ENCODE results near the gene PTPRN2.

The PTPRN2 gene

GRCh38 chr7:157634401-157635147, 953.0 kb downstream of the PTPRN2 start:
- no peaks in the 10 kb centered on the region for H3K4me1 Mint-ChIP-seq
- H3K27me3 Mint-ChIP-seq, result peaks cover 85% of the 10 kb centered on the region
- no peaks in the 10 kb centered on the region for H3K36me3 Mint-ChIP-seq
- peaks cover 3% of the 10 kb centered on the region for H3K9me3 Mint-ChIP-seq
- CTCF ChIA-PET, result no interaction called here
- no peak for DNase-seq
- no peak overlapping the region for H3K4me3 Mint-ChIP-seq
- H3K27ac Mint-ChIP-seq, result no peak overlapping the region

GRCh38 chr7:157633465-157634185, 954.0 kb downstream of the PTPRN2 start:
- Mint-ChIP-seq H3K27ac (no peak overlapping the region), H3K36me3 (no peaks in the 10 kb centered on the region), H3K27me3 (peaks cover 85% of the 10 kb centered on the region), H3K4me1 (peaks cover 5% of the 10 kb centered on the region), H3K9me3 (no peaks in the 10 kb centered on the region), H3K4me3 (no peak overlapping the region)
- CTCF ChIA-PET, result no interaction called here
- no peak for DNase-seq

GRCh38 chr7:157630301-157630853, 957.2 kb downstream of the PTPRN2 start:
- Mint-ChIP-seq H3K9me3 (peaks cover 2% of the 10 kb centered on the region), H3K27ac (no peak overlapping the region), H3K27me3 (peaks cover 69% of the 10 kb centered on the region), H3K4me1 (peaks cover 37% of the 10 kb centered on the region), H3K4me3 (no peak overlapping the region), H3K36me3 (peaks cover under 1% of the 10 kb centered on the region)
- no peak for DNase-seq
- CTCF ChIA-PET, result no interaction called here

GRCh38 chr7:157628456-157628855, 959.2 kb downstream of the PTPRN2 start:
- DNase-seq, result no peak
- CTCF ChIA-PET, result interaction anchor here (0.9 kb wide), 1 partner anchor 242 kb away, joined by 3 read pairs; no protein-coding TSS in a partner anchor
- Mint-ChIP-seq H3K36me3 (peaks cover 16% of the 10 kb centered on the region), H3K4me1 (peaks cover 56% of the 10 kb centered on the region), H3K4me3 (no peak overlapping the region), H3K27ac (no peak overlapping the region), H3K27me3 (peaks cover 52% of the 10 kb centered on the region), H3K9me3 (peaks cover 8% of the 10 kb centered on the region)

- DNase-seq, result no peak
- H3K36me3 Mint-ChIP-seq, result peaks cover 18% of the 10 kb centered on the region
- peak overlapping the region; percentile 71 for H3K27ac Mint-ChIP-seq
- CTCF ChIA-PET, result interaction anchor here (0.9 kb wide), 1 partner anchor 241 kb away, joined by 3 read pairs; no protein-coding TSS in a partner anchor
- H3K4me1 Mint-ChIP-seq, result peaks cover 64% of the 10 kb centered on the region
- H3K9me3 Mint-ChIP-seq, result peaks cover 8% of the 10 kb centered on the region
- peaks cover 47% of the 10 kb centered on the region for H3K27me3 Mint-ChIP-seq
- no peak overlapping the region for H3K4me3 Mint-ChIP-seq
These were observed 960.0 kb downstream of the PTPRN2 start for GRCh38 chr7:157627646-157628045.

- CTCF ChIA-PET, result no interaction called here
- peaks cover 8% of the 10 kb centered on the region for H3K9me3 Mint-ChIP-seq
- peaks cover 70% of the 10 kb centered on the region for H3K4me1 Mint-ChIP-seq
- H3K4me3 Mint-ChIP-seq, result peak overlapping the region; percentile 42
- no peak for DNase-seq
- H3K27ac Mint-ChIP-seq, result peak overlapping the region; percentile 71
- peaks cover 52% of the 10 kb centered on the region for H3K27me3 Mint-ChIP-seq
- H3K36me3 Mint-ChIP-seq, result peaks cover 18% of the 10 kb centered on the region
These were observed 960.6 kb downstream of the PTPRN2 start for GRCh38 chr7:157627033-157627432.

- DNase-seq, result peak; percentile 46
- H3K4me3 Mint-ChIP-seq, result peak overlapping the region; percentile 46
- CTCF ChIA-PET, result no interaction called here
- peaks cover 8% of the 10 kb centered on the region for H3K9me3 Mint-ChIP-seq
- peak overlapping the region; percentile 86 for H3K27ac Mint-ChIP-seq
- H3K4me1 Mint-ChIP-seq, result peaks cover 78% of the 10 kb centered on the region
- H3K36me3 Mint-ChIP-seq, result peaks cover 18% of the 10 kb centered on the region
- peaks cover 51% of the 10 kb centered on the region for H3K27me3 Mint-ChIP-seq
These were observed 961.5 kb downstream of the PTPRN2 start for GRCh38 chr7:157625973-157626742.

GRCh38 chr7:157623556-157623955, 964.1 kb downstream of the PTPRN2 start:
- Mint-ChIP-seq H3K27ac (peak overlapping the region; percentile 54), H3K9me3 (peaks cover 8% of the 10 kb centered on the region), H3K4me3 (no peak overlapping the region), H3K4me1 (peaks cover 72% of the 10 kb centered on the region), H3K36me3 (peaks cover 18% of the 10 kb centered on the region), H3K27me3 (peaks cover 36% of the 10 kb centered on the region)
- DNase-seq, result no peak
- CTCF ChIA-PET, result interaction anchor here (0.6 kb wide), 1 partner anchor 93 kb away, joined by 3 read pairs; no protein-coding TSS in a partner anchor

GRCh38 chr7:157622408-157623205, 965.0 kb downstream of the PTPRN2 start:
- Mint-ChIP-seq H3K27ac (peak overlapping the region; percentile 74), H3K36me3 (peaks cover 18% of the 10 kb centered on the region), H3K27me3 (peaks cover 37% of the 10 kb centered on the region), H3K4me3 (no peak overlapping the region), H3K9me3 (peaks cover 8% of the 10 kb centered on the region), H3K4me1 (peaks cover 63% of the 10 kb centered on the region)
- CTCF ChIA-PET, result no interaction called here
- DNase-seq, result no peak

- H3K9me3 Mint-ChIP-seq, result peaks cover 8% of the 10 kb centered on the region
- peak overlapping the region; percentile 74 for H3K27ac Mint-ChIP-seq
- H3K27me3 Mint-ChIP-seq, result peaks cover 36% of the 10 kb centered on the region
- peaks cover 57% of the 10 kb centered on the region for H3K4me1 Mint-ChIP-seq
- H3K4me3 Mint-ChIP-seq, result no peak overlapping the region
- peaks cover 18% of the 10 kb centered on the region for H3K36me3 Mint-ChIP-seq
- DNase-seq, result peak; percentile 65
- CTCF ChIA-PET, result no interaction called here
These were observed 965.6 kb downstream of the PTPRN2 start for GRCh38 chr7:157622000-157622399.

- Mint-ChIP-seq H3K4me1 (peaks cover 49% of the 10 kb centered on the region), H3K27ac (no peak overlapping the region), H3K27me3 (peaks cover 43% of the 10 kb centered on the region), H3K36me3 (peaks cover 18% of the 10 kb centered on the region), H3K4me3 (no peak overlapping the region), H3K9me3 (peaks cover 8% of the 10 kb centered on the region)
- CTCF ChIA-PET, result no interaction called here
- DNase-seq, result no peak
These were observed 966.4 kb downstream of the PTPRN2 start for GRCh38 chr7:157621131-157621681.

GRCh38 chr7:157620616-157621015, 967.0 kb downstream of the PTPRN2 start:
- Mint-ChIP-seq H3K36me3 (peaks cover 18% of the 10 kb centered on the region), H3K9me3 (peaks cover 8% of the 10 kb centered on the region), H3K27ac (no peak overlapping the region), H3K27me3 (peaks cover 49% of the 10 kb centered on the region), H3K4me1 (peaks cover 43% of the 10 kb centered on the region), H3K4me3 (no peak overlapping the region)
- CTCF ChIA-PET, result no interaction called here
- no peak for DNase-seq

- Mint-ChIP-seq H3K27ac (no peak overlapping the region), H3K4me1 (peaks cover 37% of the 10 kb centered on the region), H3K36me3 (peaks cover 15% of the 10 kb centered on the region), H3K9me3 (peaks cover 2% of the 10 kb centered on the region), H3K27me3 (peaks cover 55% of the 10 kb centered on the region), H3K4me3 (no peak overlapping the region)
- CTCF ChIA-PET, result no interaction called here
- DNase-seq, result no peak
These were observed 967.7 kb downstream of the PTPRN2 start for GRCh38 chr7:157619753-157620525.

All from activated naive CD4-positive, alpha-beta T cell treated with anti-CD3 and anti-CD28 coated beads, Interleukin-2, amount 10 ng/mL, durations not matched to agents 7 days and 5 days (primary cell).